HCT116 (cell line): ENCODE data around the gene SALL3. TPM values are rescaled to one million over a fixed set of nuclear protein-coding genes. Genes with fewer than 3 reads are reported as not detected.

ENCODE experiments used
- ATAC-seq: fragments of 200-7000 bp; cut with Tn5 transposase; 2 replicates; pipeline ENCODE4 v1.9.1; 2020; ENCODE audit warnings: mild to moderate bottlenecking, moderate library complexity
- BruUV-seq: library from RNA; stranded (reverse); fragments of 400-500 nt; replicated peaks from 2 replicates; lab custom pipeline; 2021; lab: Mats Ljungman, UMichigan
- CTCF ChIA-PET: fragments of 300-600 bp; sonication (Branson Sonifier 250); formaldehyde crosslinking; loops from one replicate; lab custom pipeline; 2021; ENCODE audit warnings: antibody characterized with exemption; lab: Charles Lee
- POLR2A ChIA-PET: fragments of 300-600, 350-600 bp; sonication (Branson Sonifier 250); formaldehyde crosslinking; loops from one replicate; lab custom pipeline; 2021; ENCODE audit warnings: antibody characterized with exemption; lab: Charles Lee
- RAD21 ChIA-PET, 2 experiments: fragments of 300-600 bp; sonication (Branson Sonifier 250); formaldehyde crosslinking; loops; one replicate each; lab custom pipeline; 2023; ENCODE audit warnings: low total read pairs in 2 of 2; ENCODE audit not compliant: uncharacterized antibody in 2 of 2, unreplicated experiment in 2 of 2, low non-redundant PET in 1 of 2; lab: Charles Lee
- DNase-seq: peaks from one replicate; pipeline ENCODE4 v3.0.0-alpha.2; 2010; ENCODE audit warnings: low read depth, low spot score
- H2AFZ ChIP-seq: fragments of 200-600 bp; shearing (Covaris generic), sonication (generic); 2 replicates; pipeline ENCODE4 v1.6.1; 2017; ENCODE audit warnings: low read depth, mixed run types, mixed read lengths, antibody characterized with exemption, low read length; ENCODE audit not compliant: poor library complexity, severe bottlenecking
- H3K27ac ChIP-seq: 2 replicates; pipeline ENCODE4 v1.5.1; 2012; ENCODE audit warnings: low read depth, low read length
- H3K27me3 ChIP-seq: fragments of 200-600 bp; sonication (generic); 2 replicates; pipeline ENCODE4 v1.6.1; 2016; ENCODE audit warnings: mixed run types, low read length, mixed read lengths; ENCODE audit not compliant: insufficient read depth
- H3K36me3 ChIP-seq, 2 experiments: fragments of 200-500 bp in 1 of 2; fragments of 200-600 bp in 1 of 2; sonication (Bioruptor generic) in 1 of 2; sonication (generic) in 1 of 2; 2 replicates each; pipeline versions ENCODE4 v1.5.1 to v1.6.1; 2014 to 2016; ENCODE audit warnings: low read length in 2 of 2, inconsistent platforms in 1 of 2, mixed read lengths in 1 of 2, mixed run types in 1 of 2; ENCODE audit not compliant: insufficient read depth in 2 of 2, control insufficient read depth in 1 of 2
- H3K4me1 ChIP-seq, 2 experiments: fragments of 200-600 bp in 1 of 2; sonication (generic) in 1 of 2; 2 replicates each; pipeline versions ENCODE4 v1.5.1 to v1.6.1; 2012 to 2017; ENCODE audit warnings: low read length in 2 of 2, inconsistent platforms in 1 of 2, mild to moderate bottlenecking in 1 of 2, mixed read lengths in 1 of 2, mixed run types in 1 of 2, moderate library complexity in 1 of 2; ENCODE audit not compliant: insufficient read depth in 2 of 2, control insufficient read depth in 1 of 2
- H3K4me2 ChIP-seq: fragments of 200-600 bp; sonication (generic); 2 replicates; pipeline ENCODE4 v1.6.1; 2017; ENCODE audit warnings: mixed run types, low read length, mixed read lengths
- H3K4me3 ChIP-seq, 2 experiments: fragments of 200-600 bp in 1 of 2; sonication (generic) in 1 of 2; replicated peaks in 1 of 2; 2 replicates each; pipeline ENCODE4 v1.5.1; 2011 to 2016; ENCODE audit warnings: low read length in 2 of 2, control low read depth in 1 of 2, low read depth in 1 of 2, mild to moderate bottlenecking in 1 of 2, mixed read lengths in 1 of 2, mixed run types in 1 of 2
- H3K79me2 ChIP-seq: fragments of 200-600 bp; sonication (generic); 2 replicates; pipeline ENCODE4 v1.6.1; 2017; ENCODE audit warnings: mild to moderate bottlenecking, mixed run types, low read length, moderate library complexity, mixed read lengths; ENCODE audit not compliant: insufficient read depth
- H3K9ac ChIP-seq: fragments of 200-600 bp; sonication (generic); 2 replicates; pipeline ENCODE4 v1.6.1; 2016; ENCODE audit warnings: low read length, mixed read lengths
- H3K9me2 ChIP-seq: fragments of 200-600 bp; sonication (generic), shearing (Covaris generic); 2 replicates; pipeline ENCODE4 v1.6.1; 2017; ENCODE audit warnings: mixed run types, mild to moderate bottlenecking, moderate library complexity; ENCODE audit not compliant: insufficient read depth
- H3K9me3 ChIP-seq, 2 experiments: fragments of 200-500 bp in 1 of 2; fragments of 200-600 bp in 1 of 2; sonication (Bioruptor generic) in 1 of 2; sonication (generic) in 1 of 2; 2 replicates each; pipeline ENCODE4 v1.6.1; 2014 to 2017; ENCODE audit warnings: low read length in 2 of 2, mixed read lengths in 2 of 2, inconsistent platforms in 1 of 2, low read depth in 1 of 2, mild to moderate bottlenecking in 1 of 2, mixed run types in 1 of 2, moderate library complexity in 1 of 2; ENCODE audit not compliant: control insufficient read depth in 1 of 2, insufficient read depth in 1 of 2
- H4K20me1 ChIP-seq: fragments of 200-600 bp; sonication (generic), shearing (Covaris generic); 2 replicates; pipeline ENCODE4 v1.6.1; 2017; ENCODE audit warnings: mixed run types, mild to moderate bottlenecking, moderate library complexity; ENCODE audit not compliant: insufficient read depth
- CEBPB ChIP-seq: IDR thresholded peaks from 2 replicates; pipeline ENCODE4 v1.6.1; 2012; ENCODE audit warnings: low read depth
- CTCF ChIP-seq, 3 experiments: fragments of 200-600 bp in 1 of 3; sonication (generic) in 1 of 3; IDR thresholded peaks in 2 of 3; conservative IDR thresholded peaks in 1 of 3; 2 replicates each; pipeline ENCODE4 v1.5.1; 2012 to 2017; ENCODE audit warnings: low read depth in 2 of 3, low read length in 2 of 3, antibody characterized with exemption in 1 of 3, borderline replicate concordance in 1 of 3, control low read depth in 1 of 3, mild to moderate bottlenecking in 1 of 3, mixed read lengths in 1 of 3, mixed run types in 1 of 3, moderate library complexity in 1 of 3; ENCODE audit not compliant: insufficient read depth in 1 of 3
- EGR1 ChIP-seq: IDR thresholded peaks from 2 replicates; pipeline ENCODE4 v1.6.1; 2012; ENCODE audit warnings: low read depth
- ELF1 ChIP-seq: IDR thresholded peaks from 2 replicates; pipeline ENCODE4 v1.6.1; 2012; ENCODE audit warnings: low read depth, borderline replicate concordance
- EZH2phosphoT487 ChIP-seq: fragments of 200-600 bp; IDR thresholded peaks from 2 replicates; pipeline ENCODE4 v1.6.1; 2018; ENCODE audit warnings: antibody characterized with exemption, borderline replicate concordance
- MAX ChIP-seq: IDR thresholded peaks from 2 replicates; pipeline ENCODE4 v1.6.1; 2012
- POLR2A ChIP-seq: IDR thresholded peaks from 2 replicates; pipeline ENCODE4 v1.7.0; 2011; ENCODE audit warnings: borderline replicate concordance; ENCODE audit not compliant: insufficient read depth, insufficient read length; ENCODE audit errors: extremely low read depth
- POLR2AphosphoS5 ChIP-seq: IDR thresholded peaks from 2 replicates; pipeline ENCODE4 v1.6.1; 2011; ENCODE audit warnings: mild to moderate bottlenecking, low read depth, low read length, moderate library complexity
- RAD21 ChIP-seq: IDR thresholded peaks from 2 replicates; pipeline ENCODE4 v1.6.1; 2012; ENCODE audit warnings: low read depth, mild to moderate bottlenecking
- REST ChIP-seq: IDR thresholded peaks from 2 replicates; pipeline ENCODE4 v1.6.1; 2012; ENCODE audit warnings: low read depth
- SIN3A ChIP-seq: IDR thresholded peaks from 2 replicates; pipeline ENCODE4 v1.6.1; 2012; ENCODE audit warnings: low read depth
- SP1 ChIP-seq: IDR thresholded peaks from 2 replicates; pipeline ENCODE4 v1.6.1; 2012; ENCODE audit warnings: low read depth
- SRF ChIP-seq: IDR thresholded peaks from 2 replicates; pipeline ENCODE4 v1.6.1; 2012; ENCODE audit warnings: low read depth
- TCF7L2 ChIP-seq: IDR thresholded peaks from 2 replicates; pipeline ENCODE4 v1.7.0; 2011; ENCODE audit warnings: borderline replicate concordance, inconsistent platforms; ENCODE audit not compliant: insufficient read depth, insufficient read length; ENCODE audit errors: extremely low read depth
- ZBTB33 ChIP-seq: IDR thresholded peaks from 2 replicates; pipeline ENCODE4 v1.6.1; 2011; ENCODE audit warnings: mild to moderate bottlenecking, low read length, moderate library complexity; ENCODE audit not compliant: insufficient replicate concordance; ENCODE audit errors: extremely low read depth
- ZFX ChIP-seq: fragments of 450-650 bp; IDR thresholded peaks from 2 replicates; pipeline ENCODE4 v1.6.1; 2017
- intact Hi-C: fragments of 100-400 bp; cut with micrococcal nuclease; formaldehyde crosslinking; loops from 2 replicates; pipeline ENCODE4 v1.10.0; 2022
- total RNA-seq: library from RNA; stranded (reverse); gene quantifications from one replicate; pipeline ENCODE4 v1.2.1, GENCODE V29; 2021; ENCODE audit not compliant: unreplicated experiment

Gene SALL3
- total RNA-seq, 1 experiment from 2014 or later = not detected

- no peaks in the 10 kb centered on the region for H3K4me1 ChIP-seq
- no peaks in the 10 kb centered on the region for H3K79me2 ChIP-seq
- no peak overlapping the region for H2AFZ ChIP-seq
- no peaks in the 10 kb centered on the region for H3K9me3 ChIP-seq
- H3K4me3 ChIP-seq = no peak overlapping the region
- DNase-seq (no peak), ATAC-seq (no peak)
- H3K9ac ChIP-seq = no peak overlapping the region
- no peaks in the 10 kb centered on the region for H3K36me3 ChIP-seq
- ChIA-PET POLR2A (no interaction called here), RAD21 (no interaction called here), CTCF (no interaction called here)
- H3K9me2 ChIP-seq = no peaks in the 10 kb centered on the region
- H3K27ac ChIP-seq = no peak overlapping the region
- H3K27me3 ChIP-seq = peaks cover 8% of the 10 kb centered on the region; the same call in 1 of the 2 replicates
- no peak overlapping the region for H3K4me2 ChIP-seq
- BruUV-seq = no TSS peak
- intact Hi-C loops = loop anchor here (10.0 kb wide), 1 partner anchor 1977 kb away; no protein-coding TSS in a partner anchor
- TF ChIP-seq CTCF (IDR thresholded peaks at IDR 0.05 in 2 of 3, conservative IDR thresholded peaks at IDR 0.05 in 1 of 3; ENCODE audit: borderline replicate concordance in 1 of 3, insufficient read depth in 1 of 3, low read depth in 2 of 3, low read length in 2 of 3) (no peak), CEBPB (no peak), TCF7L2 (no peak), EZH2phosphoT487 (no peak), SP1 (no peak), SRF (no peak), POLR2A (no peak), SIN3A (no peak), POLR2AphosphoS5 (no peak), ZBTB33 (no peak), ELF1 (no peak), REST (no peak), RAD21 (no peak), EGR1 (no peak), MAX (no peak), ZFX (no peak)
- no peaks in the 10 kb centered on the region for H4K20me1 ChIP-seq
These were observed 1.8 kb downstream of the SALL3 start for GRCh38 chr18:78981394-78981831.
